ENCODE measurements around the gene PCDHGB4. TPM values are rescaled to one million over a fixed set of nuclear protein-coding genes. Genes with fewer than 3 reads are reported as not detected.

The PCDHGB4 gene
- total and polyA plus RNA-seq, 2 of the 13 experiments (the other 11 are each of a cell fraction or from before 2014, with no cell fraction given): 1.7 to 3.3 TPM

GRCh38 chr5:141362719-141363118, 24.8 kb upstream of the PCDHGB4 start (continued):
- TF ChIP-seq, protein P1, sequence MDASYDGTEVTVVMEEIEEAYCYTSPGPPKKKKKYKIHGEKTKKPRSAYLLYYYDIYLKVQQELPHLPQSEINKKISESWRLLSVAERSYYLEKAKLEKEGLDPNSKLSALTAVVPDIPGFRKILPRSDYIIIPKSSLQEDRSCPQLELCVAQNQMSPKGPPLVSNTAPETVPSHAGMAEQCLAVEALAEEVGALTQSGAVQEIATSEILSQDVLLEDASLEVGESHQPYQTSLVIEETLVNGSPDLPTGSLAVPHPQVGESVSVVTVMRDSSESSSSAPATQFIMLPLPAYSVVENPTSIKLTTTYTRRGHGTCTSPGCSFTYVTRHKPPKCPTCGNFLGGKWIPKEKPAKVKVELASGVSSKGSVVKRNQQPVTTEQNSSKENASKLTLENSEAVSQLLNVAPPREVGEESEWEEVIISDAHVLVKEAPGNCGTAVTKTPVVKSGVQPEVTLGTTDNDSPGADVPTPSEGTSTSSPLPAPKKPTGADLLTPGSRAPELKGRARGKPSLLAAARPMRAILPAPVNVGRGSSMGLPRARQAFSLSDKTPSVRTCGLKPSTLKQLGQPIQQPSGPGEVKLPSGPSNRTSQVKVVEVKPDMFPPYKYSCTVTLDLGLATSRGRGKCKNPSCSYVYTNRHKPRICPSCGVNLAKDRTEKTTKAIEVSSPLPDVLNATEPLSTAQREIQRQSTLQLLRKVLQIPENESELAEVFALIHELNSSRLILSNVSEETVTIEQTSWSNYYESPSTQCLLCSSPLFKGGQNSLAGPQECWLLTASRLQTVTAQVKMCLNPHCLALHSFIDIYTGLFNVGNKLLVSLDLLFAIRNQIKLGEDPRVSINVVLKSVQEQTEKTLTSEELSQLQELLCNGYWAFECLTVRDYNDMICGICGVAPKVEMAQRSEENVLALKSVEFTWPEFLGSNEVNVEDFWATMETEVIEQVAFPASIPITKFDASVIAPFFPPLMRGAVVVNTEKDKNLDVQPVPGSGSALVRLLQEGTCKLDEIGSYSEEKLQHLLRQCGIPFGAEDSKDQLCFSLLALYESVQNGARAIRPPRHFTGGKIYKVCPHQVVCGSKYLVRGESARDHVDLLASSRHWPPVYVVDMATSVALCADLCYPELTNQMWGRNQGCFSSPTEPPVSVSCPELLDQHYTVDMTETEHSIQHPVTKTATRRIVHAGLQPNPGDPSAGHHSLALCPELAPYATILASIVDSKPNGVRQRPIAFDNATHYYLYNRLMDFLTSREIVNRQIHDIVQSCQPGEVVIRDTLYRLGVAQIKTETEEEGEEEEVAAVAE (CRISPR knock-in tag; IDR thresholded peaks at IDR 0.05; ENCODE audit: borderline replicate concordance): no peak
- TF ChIP-seq ZNF10 (CRISPR knock-in tag; IDR thresholded peaks at IDR 0.05; ENCODE audit: borderline replicate concordance, low read depth): no peak
- TF ChIP-seq MED8 (CRISPR knock-in tag; IDR thresholded peaks at IDR 0.05; ENCODE audit: insufficient replicate concordance): no peak

GRCh38 chr5:141363952-141364660, 23.4 kb upstream of the PCDHGB4 start, which contains the start of gene PCDHGA5:
TSS of gene PCDHGA5 (plus strand) at chr5:141364162. CDS start at chr5:141364331, 169 bp downstream.
- Histone ChIP-seq H4K20me1 (ENCODE audit: insufficient read depth, low read length) (no peaks in the 10 kb centered on the region), H2AFZ (ENCODE audit: low read length) (no peak within 1 kb of the TSS), H3K27me3 (ENCODE audit: control insufficient read depth in 1 of 2, insufficient read depth in 2 of 2, low read length in 2 of 2) (no peaks in the 10 kb centered on the region), H3K9me3 (ENCODE audit: low read length) (peaks cover 54% of the 10 kb centered on the region), H3K4me1 (ENCODE audit: insufficient read depth, low read length) (no peaks in the 10 kb centered on the region), H3K79me2 (ENCODE audit: insufficient read depth, low read length) (no peaks in the 10 kb centered on the region), H3K36me3 (replicated peaks in 1 of 2; ENCODE audit: control insufficient read depth in 1 of 2, insufficient read depth in 2 of 2, low read length in 2 of 2) (no peaks in the 10 kb centered on the region), H3K27ac (ENCODE audit: extremely low read length, insufficient read depth, low read length) (no peak within 1 kb of the TSS), H3K4me3 (replicated peaks in 1 of 3; ENCODE audit: insufficient read depth in 1 of 3, low read depth in 2 of 3, low read length in 3 of 3) (no peak within 1 kb of the TSS), H3K4me2 (ENCODE audit: low read depth, low read length) (no peak within 1 kb of the TSS), H3K9ac (ENCODE audit: insufficient read depth, low read depth, low read length) (no peak within 1 kb of the TSS)
- CTCF ChIA-PET (ENCODE audit: low intra/inter-chr PET ratio, low total read pairs): no interaction called here
- in situ Hi-C loops (cut with HindIII; ENCODE audit: extremely low pct_ligation_motif_present, low pct_unique_long_range_greater_than_20kb): no loop called here
- DNase-seq (ENCODE audit: low spot score): no peak
- BruUV-seq (replicated peaks): no TSS peak
- FAIRE-seq: no peak
- ATAC-seq: no peak
- 74% methylated on average over 30 of the region's 34 CpGs for WGBS (ENCODE audit: low lambda C conversion rate)
- POLR2A ChIA-PET: no interaction called here
- intact Hi-C loops (cut with micrococcal nuclease; ENCODE audit: unreplicated experiment): no loop called here
- no peak for TF ChIP-seq JUNB (CRISPR knock-in tag; IDR thresholded peaks at IDR 0.05; ENCODE audit: borderline replicate concordance)
- TF ChIP-seq ZMYM2 (CRISPR knock-in tag; IDR thresholded peaks at IDR 0.05): no peak
- TF ChIP-seq KAT8 (CRISPR knock-in tag; IDR thresholded peaks at IDR 0.05): no peak
- no peak for TF ChIP-seq TOPORS (CRISPR knock-in tag; IDR thresholded peaks at IDR 0.05)
- no peak for TF ChIP-seq MIXL1 (CRISPR knock-in tag; IDR thresholded peaks at IDR 0.05)
- no peak for TF ChIP-seq DMAP1 (CRISPR knock-in tag; IDR thresholded peaks at IDR 0.05)
- TF ChIP-seq POLR2AphosphoS5 (IDR thresholded peaks at IDR 0.05; ENCODE audit: low read depth, low read length): no peak
- no peak for TF ChIP-seq ZKSCAN1 (IDR thresholded peaks at IDR 0.05; ENCODE audit: low read length)
- no peak for TF ChIP-seq THAP11 (CRISPR knock-in tag; IDR thresholded peaks at IDR 0.05)
- TF ChIP-seq ZNF883 (CRISPR knock-in tag; IDR thresholded peaks at IDR 0.05; ENCODE audit: not compliant biosample characterization): no peak
- no peak for TF ChIP-seq NONO (IDR thresholded peaks at IDR 0.05)
- TF ChIP-seq NONO (CRISPR knock-in tag; conservative IDR thresholded peaks at IDR 0.05): no peak
- TF ChIP-seq ZNF329 (CRISPR knock-in tag; IDR thresholded peaks at IDR 0.05; ENCODE audit: low read depth): no peak
- TF ChIP-seq ZNF367 (CRISPR knock-in tag; IDR thresholded peaks at IDR 0.05; ENCODE audit: borderline replicate concordance): no peak

Measured in HepG2 (cell line).